ENCODE measurements around the gene BICRAL. TPM values are rescaled to one million over a fixed set of nuclear protein-coding genes. Genes with fewer than 3 reads are reported as not detected.

The BICRAL gene
- total and polyA plus RNA-seq, 9 of the 15 experiments (the other 6 are each of a cell fraction or from before 2014, with no cell fraction given): 1.2 to 11.9 (median 5.6) TPM

GRCh38 chr6:42745083-42745639 is 36.7 kb upstream of the BICRAL start (continued):
- TF ChIP-seq, protein P1, sequence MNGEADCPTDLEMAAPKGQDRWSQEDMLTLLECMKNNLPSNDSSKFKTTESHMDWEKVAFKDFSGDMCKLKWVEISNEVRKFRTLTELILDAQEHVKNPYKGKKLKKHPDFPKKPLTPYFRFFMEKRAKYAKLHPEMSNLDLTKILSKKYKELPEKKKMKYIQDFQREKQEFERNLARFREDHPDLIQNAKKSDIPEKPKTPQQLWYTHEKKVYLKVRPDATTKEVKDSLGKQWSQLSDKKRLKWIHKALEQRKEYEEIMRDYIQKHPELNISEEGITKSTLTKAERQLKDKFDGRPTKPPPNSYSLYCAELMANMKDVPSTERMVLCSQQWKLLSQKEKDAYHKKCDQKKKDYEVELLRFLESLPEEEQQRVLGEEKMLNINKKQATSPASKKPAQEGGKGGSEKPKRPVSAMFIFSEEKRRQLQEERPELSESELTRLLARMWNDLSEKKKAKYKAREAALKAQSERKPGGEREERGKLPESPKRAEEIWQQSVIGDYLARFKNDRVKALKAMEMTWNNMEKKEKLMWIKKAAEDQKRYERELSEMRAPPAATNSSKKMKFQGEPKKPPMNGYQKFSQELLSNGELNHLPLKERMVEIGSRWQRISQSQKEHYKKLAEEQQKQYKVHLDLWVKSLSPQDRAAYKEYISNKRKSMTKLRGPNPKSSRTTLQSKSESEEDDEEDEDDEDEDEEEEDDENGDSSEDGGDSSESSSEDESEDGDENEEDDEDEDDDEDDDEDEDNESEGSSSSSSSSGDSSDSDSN (IDR thresholded peaks at IDR 0.05; ENCODE audit: borderline replicate concordance in 1 of 2, low read depth in 2 of 2, low read length in 2 of 2): peak in 1 of 2 experiments; percentile 80; a peak in 3 of 4 replicates

- under 1% methylated on average over 49 of the region's 57 CpGs for WGBS (ENCODE audit: insufficient coverage, low coverage, missing lambda C conversion rate)
- ChIA-PET POLR2A (interaction anchor here (0.6 to 6.6 kb wide), 22 partner anchors 10 to 899 kb away, joined by 3 to 73 read pairs (median 4); partner anchors contain the start of genes BICRAL, RPL7L1 and RSPH9), CTCF (ENCODE audit: low intra/inter-chr PET ratio) (no interaction called here)
- intact Hi-C loops (cut with micrococcal nuclease): loop anchor here (1.0 to 5.0 kb wide), 4 partner anchors 36 to 184 kb away; partner anchors contain the start of genes BICRAL, RPL7L1 and UBR2
- Histone ChIP-seq H3K9ac (ENCODE audit: insufficient read depth in 1 of 2, low read depth in 2 of 2, low read length in 2 of 2) (peak within 1 kb of the TSS; percentile 97), H3K9me3 (replicated peaks; ENCODE audit: control insufficient read depth, insufficient read depth, low read depth, low read length) (no peaks in the 10 kb centered on the region), H4K20me1 (replicated peaks; ENCODE audit: control insufficient read depth, insufficient read depth, low read length) (peaks cover 6% of the 10 kb centered on the region), H3K4me1 (replicated peaks in 1 of 2; ENCODE audit: control insufficient read depth in 2 of 2, insufficient read depth in 2 of 2, low read length in 2 of 2) (peaks cover 13 to 29% of the 10 kb centered on the region in 2 experiments), H3K4me3 (peak within 1 kb of the TSS; percentile 90), H3K79me2 (ENCODE audit: control insufficient read depth, insufficient read depth, low read length) (peaks cover 37% of the 10 kb centered on the region), H3K36me3 (ENCODE audit: control insufficient read depth, insufficient read depth, low read length) (peaks cover 7% of the 10 kb centered on the region; the same call in 2 of the 3 replicates), H3K4me2 (ENCODE audit: insufficient read depth, low read length) (peak within 1 kb of the TSS; percentile 98), H3K27me3 (ENCODE audit: control insufficient read depth in 2 of 2, insufficient read depth in 2 of 2, low read length in 2 of 2) (no peaks in the 10 kb centered on the region), H3K27ac (ENCODE audit: extremely low read depth, low read depth, low read length) (peak within 1 kb of the TSS; percentile 92), H2AFZ (ENCODE audit: low read depth, low read length) (peak within 1 kb of the TSS; percentile 90), H3K9me1 (ENCODE audit: control insufficient read depth, insufficient read depth, low read length) (no peaks in the 10 kb centered on the region)
- ATAC-seq (peak; percentile 83), FAIRE-seq (peak; percentile 98), DNase-seq (ENCODE audit: extremely low read depth in 1 of 4, low spot score in 3 of 4) (peak; percentile 98 to 100 (median 98))
- in situ Hi-C loops (cut with MboI): no loop called here
- BruUV-seq (replicated peaks): TSS peak; percentile 84
- TF ChIP-seq ETV5 (CRISPR knock-in tag; IDR thresholded peaks at IDR 0.05; ENCODE audit: low read depth): peak; percentile 63; the same call in 1 of the 2 replicates
- TF ChIP-seq ZNF140 (CRISPR knock-in tag; IDR thresholded peaks at IDR 0.05): no peak
- no peak for TF ChIP-seq ARID3A (IDR thresholded peaks at IDR 0.05; ENCODE audit: borderline replicate concordance, low read depth, low read length)
- peak; percentile 78 for TF ChIP-seq BRD9 (IDR thresholded peaks at IDR 0.05; ENCODE audit: low read depth, partially characterized antibody)
- TF ChIP-seq ZBED1 (IDR thresholded peaks at IDR 0.05): no peak
- TF ChIP-seq ZBTB43 (CRISPR knock-in tag; IDR thresholded peaks at IDR 0.05): no peak
- no peak for TF ChIP-seq ZNF197 (CRISPR knock-in tag; IDR thresholded peaks at IDR 0.05; ENCODE audit: low read depth)
- no peak for TF ChIP-seq ZNF766 (CRISPR knock-in tag; conservative IDR thresholded peaks at IDR 0.05)
- no peak for TF ChIP-seq SREBF2 (CRISPR knock-in tag; IDR thresholded peaks at IDR 0.05)
- TF ChIP-seq, protein P2, sequence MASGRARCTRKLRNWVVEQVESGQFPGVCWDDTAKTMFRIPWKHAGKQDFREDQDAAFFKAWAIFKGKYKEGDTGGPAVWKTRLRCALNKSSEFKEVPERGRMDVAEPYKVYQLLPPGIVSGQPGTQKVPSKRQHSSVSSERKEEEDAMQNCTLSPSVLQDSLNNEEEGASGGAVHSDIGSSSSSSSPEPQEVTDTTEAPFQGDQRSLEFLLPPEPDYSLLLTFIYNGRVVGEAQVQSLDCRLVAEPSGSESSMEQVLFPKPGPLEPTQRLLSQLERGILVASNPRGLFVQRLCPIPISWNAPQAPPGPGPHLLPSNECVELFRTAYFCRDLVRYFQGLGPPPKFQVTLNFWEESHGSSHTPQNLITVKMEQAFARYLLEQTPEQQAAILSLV (tag; IDR thresholded peaks at IDR 0.05): no peak
- TF ChIP-seq CC2D1A (IDR thresholded peaks at IDR 0.05): no peak
Observed at GRCh38 chr6:42745640-42746462, 36.0 kb upstream of the BICRAL start, which contains the start of gene TBCC. Gene TBCC (minus strand): TSS chr6:42746103. CDS start chr6:42746073, 30 bp downstream.

All from K562 (cell line).